ENCODE data around the gene NOP53. TPM values are rescaled to one million over a fixed set of nuclear protein-coding genes. Genes with fewer than 3 reads are reported as not detected.
"Not testable (repeated sequence)": the region's sequence is repeated elsewhere in the genome, so short reads cannot be mapped to it uniquely, and the experiment has no call there.

Gene NOP53
- total RNA-seq, 1 donor from 2014 or later, result 136 TPM

DNA sequence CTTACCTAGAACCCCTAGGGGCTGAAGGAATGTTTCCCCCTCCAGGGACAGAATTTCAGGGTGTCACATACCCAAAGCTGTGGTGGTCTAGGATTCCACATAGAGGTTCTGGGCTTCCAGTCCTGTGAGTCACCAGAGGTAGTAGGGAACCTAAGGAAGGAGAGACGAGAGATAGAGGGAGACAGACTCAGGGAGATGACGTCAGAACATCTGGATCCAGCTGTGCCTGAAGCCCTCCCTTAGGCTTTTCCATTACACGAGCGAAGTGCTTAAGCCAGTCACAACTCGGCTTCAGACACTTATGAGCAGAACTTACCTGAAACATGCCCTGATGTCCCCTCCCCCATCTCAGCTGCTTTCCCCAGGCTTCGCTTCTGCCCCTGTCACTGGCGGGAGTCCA is 21.3 kb downstream of the NOP53 start:
- intact Hi-C loops (cut with DNase I), result loop anchor here (1.0 to 2.0 kb wide), 2 partner anchors 22 to 98 kb away; no protein-coding TSS in a partner anchor
- DNase-seq (ENCODE audit: low spot score), result no peak

- intact Hi-C loops (cut with DNase I), result loop anchor here (2.0 kb wide), 1 partner anchor 97 kb away; no protein-coding TSS in a partner anchor
- no peak for DNase-seq (ENCODE audit: low spot score)
These were observed 22.0 kb downstream of the NOP53 start for GRCh38 chr19:47767349-47767748.

DNA sequence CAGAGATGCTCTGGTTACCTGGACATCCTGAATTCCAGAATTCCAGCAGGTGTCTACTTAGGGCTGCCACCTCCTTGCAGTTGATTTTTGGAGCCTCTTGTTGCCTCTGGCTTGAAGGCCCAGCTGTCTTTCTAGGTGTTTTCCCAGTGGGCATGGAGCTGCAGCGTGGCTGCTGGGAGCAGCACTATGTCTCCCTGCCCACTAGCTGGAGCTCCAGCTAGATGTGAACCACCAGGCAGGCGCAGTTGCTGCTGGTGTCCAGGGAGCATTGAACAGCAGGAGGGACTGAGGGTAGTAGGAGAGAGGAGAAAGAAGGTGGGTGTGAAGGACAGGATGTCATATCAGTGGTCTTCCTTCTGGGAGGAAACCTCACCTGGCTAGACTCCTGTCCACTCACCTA is 23.3 kb downstream of the NOP53 start:
- intact Hi-C loops (cut with DNase I), result no loop called here
- DNase-seq (ENCODE audit: low spot score), result no peak

DNA sequence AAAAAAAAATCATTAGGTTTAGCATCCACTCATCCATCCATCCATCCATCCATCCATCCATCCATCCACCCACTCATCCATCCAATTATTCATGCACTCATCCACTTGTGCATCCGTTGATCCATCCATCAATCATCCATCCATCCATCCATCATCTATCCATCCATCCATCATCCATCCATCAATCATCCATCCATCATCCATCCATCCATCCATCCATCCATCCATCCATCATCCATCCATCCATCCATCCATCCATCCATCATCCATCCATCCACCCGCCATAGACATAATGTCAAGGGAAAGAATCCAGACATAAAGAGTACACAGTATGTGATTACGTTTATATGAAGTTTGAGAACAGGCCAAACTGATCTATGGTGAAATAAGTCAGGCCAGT is 24.2 kb downstream of the NOP53 start:
- intact Hi-C loops (cut with DNase I), result no loop called here
- no peak for DNase-seq (ENCODE audit: low spot score)

GRCh38 chr19:47771291-47771690 is 25.9 kb downstream of the NOP53 start:
- intact Hi-C loops (cut with DNase I); DNase-seq (ENCODE audit: low spot score): not testable (repeated sequence)

DNA sequence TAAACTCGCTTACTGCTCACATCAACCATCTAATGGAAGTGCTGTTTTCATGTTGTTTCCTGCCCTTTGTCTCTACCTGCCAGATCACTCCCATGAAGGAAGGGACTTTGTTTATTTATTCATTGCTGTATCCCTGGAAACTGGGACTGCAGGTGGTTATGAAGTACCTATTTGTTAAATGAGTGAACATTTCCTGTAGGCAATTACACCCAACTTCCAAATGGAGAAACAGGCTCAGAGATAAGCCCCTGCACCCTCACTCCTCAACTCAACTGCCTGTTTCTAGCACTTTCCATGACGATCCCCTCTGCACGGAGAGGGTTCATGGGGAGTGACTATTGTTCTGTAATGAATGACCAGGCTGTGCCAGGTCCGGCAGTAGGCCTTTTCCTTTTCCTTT is 31.2 kb downstream of the NOP53 start:
- no peak for DNase-seq (ENCODE audit: low spot score)
- intact Hi-C loops (cut with DNase I), result no loop called here

DNA sequence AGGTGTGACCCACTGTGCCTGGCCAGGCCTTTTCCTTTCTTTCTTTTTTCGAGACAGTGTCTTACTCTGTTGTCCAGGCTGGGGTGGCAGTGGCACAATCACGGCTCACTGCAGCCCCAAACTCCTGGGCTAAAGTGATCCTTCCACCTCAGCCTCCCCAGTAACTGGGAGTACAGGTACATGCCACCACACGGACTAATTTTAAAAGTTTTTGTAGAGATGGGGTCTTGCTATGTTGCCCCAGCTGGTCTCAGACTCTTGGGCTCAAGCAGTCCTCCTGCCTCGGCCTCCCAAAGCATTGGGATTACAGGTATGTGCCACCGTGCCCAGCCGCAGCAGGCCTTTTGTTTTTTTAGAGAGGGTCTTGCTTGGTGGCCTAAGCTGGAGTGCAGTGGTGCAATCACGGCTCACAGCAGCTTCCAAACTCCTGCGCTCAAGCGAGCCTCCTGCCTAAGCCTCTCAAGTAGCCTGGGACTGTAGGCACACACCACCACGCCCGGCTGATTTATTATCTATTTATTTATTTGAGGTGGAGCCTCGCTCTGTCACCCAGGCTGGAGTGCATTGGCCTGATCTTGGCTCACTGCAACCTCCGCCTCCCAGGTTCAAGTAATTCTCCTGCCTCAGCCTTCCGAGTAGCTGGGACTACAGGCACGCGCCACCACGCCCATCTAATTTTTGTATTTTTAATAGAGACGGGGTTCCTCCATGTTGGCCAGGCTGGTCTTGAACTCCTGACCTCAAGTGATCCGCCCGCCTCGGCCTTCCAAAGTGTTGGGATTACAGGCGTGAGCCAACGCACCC is 32.1 kb downstream of the NOP53 start:
- intact Hi-C loops (cut with DNase I), result loop anchor here (1.0 kb wide), 1 partner anchor 58 kb away; no protein-coding TSS in a partner anchor

DNA sequence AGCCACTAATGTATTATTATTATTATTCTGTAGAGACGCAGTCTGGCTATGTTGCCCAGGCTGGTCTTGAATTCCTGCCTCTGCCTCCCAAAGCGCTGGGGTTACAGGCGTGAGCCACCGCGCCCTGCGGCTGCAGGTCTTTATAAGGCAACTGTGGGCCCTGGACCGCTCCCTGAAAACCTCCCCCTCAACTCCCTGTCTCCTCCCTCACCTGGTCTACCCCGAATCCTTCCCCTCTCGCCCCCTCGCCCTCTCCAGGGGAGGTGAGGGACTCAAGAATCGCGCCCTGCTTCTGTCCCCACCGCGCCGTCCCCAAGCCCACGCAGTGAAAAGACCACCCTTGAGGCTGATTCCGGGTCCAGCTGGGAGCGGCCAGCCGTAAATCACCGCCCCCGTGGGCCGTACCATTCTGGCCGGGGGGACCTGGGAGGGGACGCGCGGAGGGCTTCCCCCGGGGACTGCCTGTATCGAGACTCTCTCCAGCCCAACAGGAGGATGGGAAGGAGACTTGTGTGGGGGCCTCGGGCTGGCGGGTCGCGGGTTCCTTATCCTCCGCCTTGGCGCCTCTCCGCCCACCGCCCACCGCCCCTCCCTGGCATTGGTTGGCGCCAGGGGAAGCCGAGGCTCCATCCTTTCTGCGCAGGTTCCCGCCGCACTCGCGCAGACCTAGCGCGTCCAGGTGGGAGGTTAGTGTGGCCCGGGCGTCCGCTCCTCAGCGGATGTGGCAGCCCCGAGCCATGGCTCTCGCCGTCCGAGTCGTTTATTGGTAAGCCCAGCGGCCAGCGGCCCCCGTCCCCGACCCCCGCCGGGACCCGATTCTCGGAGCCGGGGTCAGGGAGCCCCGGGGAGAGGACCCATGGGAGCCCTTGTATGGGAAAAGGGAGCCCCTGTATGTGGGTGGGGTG is 33.0 kb downstream of the NOP53 start, which contains the start of gene SELENOW:
SELENOW (plus strand) TSS at position 655 of the 905 bp plus-strand sequence; CDS start at position 738, 83 bp downstream.
- DNase-seq (ENCODE audit: low spot score), result peak; percentile 88
- intact Hi-C loops (cut with DNase I), result loop anchor here (1.0 kb wide), 1 partner anchor 59 kb away; no protein-coding TSS in a partner anchor

More for the DNA sequence above, 32.1 kb downstream of the NOP53 start:
- not testable (repeated sequence) for DNase-seq (ENCODE audit: low spot score)

DNA sequence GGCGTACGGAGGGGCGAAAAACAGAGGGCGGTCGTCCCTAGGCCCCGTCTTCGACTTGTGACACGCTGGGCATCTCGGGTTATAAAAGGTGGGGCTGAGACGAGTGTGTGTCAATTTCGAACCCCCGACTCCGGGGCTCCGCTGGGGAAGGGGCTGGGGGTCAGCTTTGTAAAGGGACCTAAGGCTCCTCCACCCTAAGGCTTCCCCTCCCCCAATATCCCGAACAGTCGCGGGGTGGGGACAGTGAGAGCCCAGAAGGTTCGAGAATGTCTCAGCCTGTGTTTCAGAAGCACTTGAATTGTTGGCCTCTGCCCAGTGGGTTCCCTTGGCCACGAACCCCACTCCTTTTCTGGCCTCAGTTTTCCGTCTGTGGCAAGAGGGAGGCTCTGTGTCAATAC is 33.6 kb downstream of the NOP53 start:
- DNase-seq (ENCODE audit: low spot score), result no peak
- intact Hi-C loops (cut with DNase I), result loop anchor here (1.0 kb wide), 1 partner anchor 60 kb away; no protein-coding TSS in a partner anchor

GRCh38 chr19:47779524-47780214 is 34.3 kb downstream of the NOP53 start:
- intact Hi-C loops (cut with DNase I), result no loop called here
- peak; percentile 92 for DNase-seq (ENCODE audit: low spot score)

- intact Hi-C loops (cut with DNase I), result no loop called here
These were observed 34.8 kb downstream of the NOP53 start for GRCh38 chr19:47780215-47780551.

DNA sequence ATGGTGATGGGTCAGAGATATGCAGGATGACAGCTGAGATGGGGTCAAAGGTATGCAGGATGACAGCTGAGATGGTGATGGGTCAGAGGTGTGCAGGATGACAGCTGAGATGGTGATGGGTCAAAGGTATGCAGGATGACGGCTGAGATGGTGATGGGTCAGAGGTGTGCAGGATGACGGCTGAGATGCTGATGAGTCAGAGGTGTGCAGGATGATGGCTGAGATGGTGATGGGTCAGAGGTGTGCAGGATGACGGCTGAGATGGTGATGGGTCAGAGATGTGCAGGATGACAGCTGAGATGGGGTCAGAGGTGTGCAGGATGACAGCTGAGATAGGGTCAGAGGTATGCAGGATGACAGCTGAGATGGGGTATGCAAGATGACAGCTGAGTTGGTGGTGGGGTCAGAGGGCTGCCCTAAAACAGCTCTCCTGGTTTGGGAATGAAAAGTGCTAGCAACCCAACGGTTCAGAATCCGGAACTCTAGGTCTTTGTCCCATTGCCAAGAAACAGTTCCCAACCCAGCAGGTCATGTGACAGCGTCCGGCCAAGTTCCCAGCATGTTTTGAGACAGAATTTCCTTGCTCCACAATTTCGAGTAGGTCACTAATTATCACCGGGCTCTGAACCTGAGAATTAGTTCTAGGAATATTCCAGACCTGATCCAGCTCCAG is 36.4 kb downstream of the NOP53 start:
- DNase-seq (ENCODE audit: low spot score), result no peak
- intact Hi-C loops (cut with DNase I), result no loop called here

More at GRCh38 chr19:47780215-47780551, 34.8 kb downstream of the NOP53 start:
- no peak for DNase-seq (ENCODE audit: low spot score)

DNA sequence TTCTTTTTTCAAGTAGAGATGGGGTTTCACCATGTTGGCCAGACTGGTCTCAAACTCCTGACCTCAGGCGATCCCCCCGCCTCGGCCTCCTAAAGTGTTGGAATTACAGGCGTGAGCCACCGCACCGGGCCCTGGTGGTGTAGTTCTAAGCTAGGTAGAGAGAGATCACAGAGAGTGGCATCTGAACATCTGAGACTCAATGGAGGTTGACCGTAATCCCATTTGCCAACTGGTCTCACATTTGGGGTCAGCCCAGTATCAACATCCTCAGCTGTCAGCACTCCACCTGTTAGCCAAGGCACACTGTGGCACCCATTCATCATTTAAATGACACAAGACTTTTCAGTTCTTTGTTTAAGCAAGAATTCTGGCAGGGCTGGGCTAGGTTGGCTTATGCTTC is 41.2 kb downstream of the NOP53 start:
- DNase-seq (ENCODE audit: low spot score), result no peak
- intact Hi-C loops (cut with DNase I), result no loop called here

DNA sequence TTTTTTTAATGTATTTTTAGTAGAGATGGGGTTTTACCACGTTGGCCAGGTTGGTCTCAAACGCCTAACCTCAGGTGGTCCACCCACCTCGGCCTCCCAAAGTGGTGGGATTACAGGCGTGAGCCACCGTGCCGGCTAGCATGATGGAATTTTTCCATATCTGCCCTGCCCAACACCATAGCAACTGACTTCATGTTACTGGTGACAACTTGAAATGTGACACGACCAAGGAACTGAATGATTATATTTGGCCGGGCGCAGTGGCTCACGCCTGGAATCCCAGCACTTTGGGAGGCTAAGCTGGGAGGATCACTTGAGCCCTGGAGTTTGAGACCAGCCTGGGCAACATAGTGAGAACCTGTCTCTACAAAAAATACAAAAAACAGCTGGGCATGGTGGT is 42.0 kb downstream of the NOP53 start:
- intact Hi-C loops (cut with DNase I); DNase-seq (ENCODE audit: low spot score): not testable (repeated sequence)

GRCh38 chr19:47789811-47790210 is 44.5 kb downstream of the NOP53 start:
- DNase-seq (ENCODE audit: low spot score); intact Hi-C loops (cut with DNase I): not testable (repeated sequence)

GRCh38 chr19:47790398-47790814 is 45.1 kb downstream of the NOP53 start:
- intact Hi-C loops (cut with DNase I), result no loop called here
- DNase-seq (ENCODE audit: low spot score), result peak; percentile 89

DNA sequence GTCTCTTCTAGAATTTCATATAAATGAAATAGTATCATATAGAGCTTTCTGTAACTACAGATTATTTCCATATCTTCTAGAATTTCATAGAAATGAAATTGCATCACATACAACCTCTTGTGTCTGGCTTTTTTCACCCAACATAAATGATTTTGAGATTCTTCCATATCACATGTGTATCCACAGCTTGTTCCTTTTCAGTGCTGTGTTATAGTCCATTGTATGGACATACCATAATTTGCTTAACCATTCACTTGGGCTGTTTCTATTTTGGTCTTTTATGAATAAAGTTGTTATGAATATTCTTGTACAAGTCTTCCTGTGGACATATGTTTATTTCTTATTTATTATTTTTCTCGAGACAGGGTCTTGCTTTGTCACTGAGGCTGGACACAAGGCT is 47.3 kb downstream of the NOP53 start:
- intact Hi-C loops (cut with DNase I), result no loop called here
- no peak for DNase-seq (ENCODE audit: low spot score)

GRCh38 chr19:47794526-47794925 is 49.2 kb downstream of the NOP53 start:
- intact Hi-C loops (cut with DNase I), result no loop called here
- DNase-seq (ENCODE audit: low spot score), result no peak

GRCh38 chr19:47796785-47797184 is 51.4 kb downstream of the NOP53 start:
- intact Hi-C loops (cut with DNase I), result no loop called here
- DNase-seq (ENCODE audit: low spot score), result no peak
